Activated CD8-positive, alpha-beta T cell treated with anti-CD3 and anti-CD28 coated beads for 36 hours (primary cell): Measurements from ENCODE around the gene GREB1. TPM values are rescaled to one million over a fixed set of nuclear protein-coding genes. Genes with fewer than 3 reads are reported as not detected.

ENCODE experiments used
- ATAC-seq: fragments of 200-7000 bp; cut with Tn5 transposase; one replicate; pipeline ENCODE4 v1.10.0; 2021; ENCODE audit warnings: mild to moderate bottlenecking, moderate library complexity
- CTCF ChIA-PET: fragments of 350-600 bp; sonication (Branson Sonifier 250); formaldehyde crosslinking; loops from one replicate; lab custom pipeline; 2021; ENCODE audit warnings: antibody characterized with exemption; lab: Charles Lee
- POLR2A ChIA-PET: fragments of 350-600 bp; sonication (Branson Sonifier 250); formaldehyde crosslinking; loops from one replicate; lab custom pipeline; 2021; ENCODE audit warnings: antibody characterized with exemption; lab: Charles Lee
- DNase-seq: peaks from one replicate; pipeline ENCODE4 v3.0.0-alpha.2; 2020
- H3K27ac Mint-ChIP-seq: one replicate; pipeline ENCODE4 v1.8.0; 2021; ENCODE audit warnings: mild to moderate bottlenecking, mixed read lengths
- H3K27me3 Mint-ChIP-seq: one replicate; pipeline ENCODE4 v1.8.0; 2021; ENCODE audit warnings: mixed read lengths
- H3K36me3 Mint-ChIP-seq: one replicate; pipeline ENCODE4 v1.8.0; 2021; ENCODE audit warnings: low read depth, mixed read lengths
- H3K4me1 Mint-ChIP-seq: one replicate; pipeline ENCODE4 v1.8.0; 2021; ENCODE audit warnings: low read depth, mixed read lengths
- H3K4me3 Mint-ChIP-seq: one replicate; pipeline ENCODE4 v1.8.0; 2021; ENCODE audit warnings: mild to moderate bottlenecking, moderate library complexity, mixed read lengths
- H3K9me3 Mint-ChIP-seq: one replicate; pipeline ENCODE4 v1.8.0; 2021; ENCODE audit warnings: mixed read lengths
- CTCF ChIP-seq: fragments of 200-600 bp; IDR thresholded peaks from one replicate; pipeline ENCODE4 v1.8.0; 2022; ENCODE audit warnings: antibody characterized with exemption, mild to moderate bottlenecking
- intact Hi-C: fragments of 100-400 bp; cut with micrococcal nuclease; formaldehyde crosslinking; loops from one replicate; pipeline ENCODE4 v1.10.0; 2022
- total RNA-seq, 2 experiments: library from RNA; stranded (reverse); gene quantifications; one replicate each; pipeline ENCODE4 v1.2.3, GENCODE V29; 2021

GREB1 gene
- total RNA-seq, 2 experiments from 2014 or later: 1.5 TPM

GRCh38 chr2:11584525-11585056, 50.7 kb downstream of the GREB1 start:
- Mint-ChIP-seq H3K27ac (peak overlapping the region; percentile 11), H3K4me3 (no peak overlapping the region), H3K36me3 (no peaks in the 10 kb centered on the region), H3K27me3 (no peaks in the 10 kb centered on the region), H3K4me1 (peaks cover 14% of the 10 kb centered on the region), H3K9me3 (no peaks in the 10 kb centered on the region)
- no peak for TF ChIP-seq CTCF
- no peak for DNase-seq
- intact Hi-C loops: loop anchor here (1.0 to 10.0 kb wide), 4 partner anchors 106 to 750 kb away; no protein-coding TSS in a partner anchor
- POLR2A ChIA-PET: interaction anchor here (0.6 to 1.2 kb wide), 2 partner anchors 119 to 451 kb away, joined by 3 read pairs; partner anchors contain the start of gene E2F6
- CTCF ChIA-PET: interaction anchor here (0.7 to 8.6 kb wide), 33 partner anchors 10 to 896 kb away, joined by 3 to 156 read pairs (median 5); partner anchors contain the start of genes E2F6 and SLC66A3
- ATAC-seq: peak; percentile 4

GRCh38 chr2:11585071-11585470, 51.2 kb downstream of the GREB1 start:
- Mint-ChIP-seq H3K27me3 (no peaks in the 10 kb centered on the region), H3K4me1 (peaks cover 14% of the 10 kb centered on the region), H3K36me3 (no peaks in the 10 kb centered on the region), H3K27ac (no peak overlapping the region), H3K9me3 (no peaks in the 10 kb centered on the region), H3K4me3 (no peak overlapping the region)
- POLR2A ChIA-PET: no interaction called here
- TF ChIP-seq CTCF: no peak
- DNase-seq (no peak), ATAC-seq (no peak)
- CTCF ChIA-PET: interaction anchor here (0.7 to 8.6 kb wide), 30 partner anchors 9 to 896 kb away, joined by 3 to 156 read pairs (median 5); partner anchors contain the start of genes E2F6 and SLC66A3
- intact Hi-C loops: loop anchor here (2.0 to 10.0 kb wide), 2 partner anchors 456 to 750 kb away; no protein-coding TSS in a partner anchor

- ChIA-PET POLR2A (no interaction called here), CTCF (interaction anchor here (8.6 kb wide), 1 partner anchor 109 kb away, joined by 156 read pairs; no protein-coding TSS in a partner anchor)
- Mint-ChIP-seq H3K4me3 (no peak overlapping the region), H3K27me3 (no peaks in the 10 kb centered on the region), H3K27ac (no peak overlapping the region), H3K36me3 (no peaks in the 10 kb centered on the region), H3K9me3 (no peaks in the 10 kb centered on the region), H3K4me1 (peaks cover 6% of the 10 kb centered on the region)
- TF ChIP-seq CTCF: no peak
- DNase-seq (no peak), ATAC-seq (no peak)
- intact Hi-C loops: loop anchor here (10.0 kb wide), 1 partner anchor 754 kb away; no protein-coding TSS in a partner anchor
These were observed 54.6 kb downstream of the GREB1 start for GRCh38 chr2:11588228-11589110.

- CTCF ChIA-PET: no interaction called here
- ATAC-seq (no peak), DNase-seq (no peak)
- no peaks in the 10 kb centered on the region for H3K9me3 Mint-ChIP-seq
- no peak overlapping the region for H3K4me3 Mint-ChIP-seq
- H3K36me3 Mint-ChIP-seq: no peaks in the 10 kb centered on the region
- H3K4me1 Mint-ChIP-seq: no peaks in the 10 kb centered on the region
- intact Hi-C loops: loop anchor here (10.0 kb wide), 1 partner anchor 755 kb away; no protein-coding TSS in a partner anchor
- H3K27ac Mint-ChIP-seq: no peak overlapping the region
- POLR2A ChIA-PET: no interaction called here
- H3K27me3 Mint-ChIP-seq: no peaks in the 10 kb centered on the region
- TF ChIP-seq CTCF: no peak
These were observed 55.6 kb downstream of the GREB1 start for GRCh38 chr2:11589316-11589940.
